VCaP (cell line): Measurements from ENCODE around the gene REEP6.

Experiments
- H3K27ac ChIP-seq: fragments of 450-650 bp; 2 replicates; pipeline ENCODE4 v1.5.1; 2017
- CTCF ChIP-seq: fragments of 450-650 bp; conservative IDR thresholded peaks from 2 replicates; pipeline ENCODE4 v1.5.1; 2017; ENCODE audit warnings: mild to moderate bottlenecking, moderate library complexity

The REEP6 gene

GRCh38 chr19:1460033-1460995, 30.7 kb upstream of the REEP6 start:
- no peak for TF ChIP-seq CTCF
- no peak overlapping the region for H3K27ac ChIP-seq

DNA sequence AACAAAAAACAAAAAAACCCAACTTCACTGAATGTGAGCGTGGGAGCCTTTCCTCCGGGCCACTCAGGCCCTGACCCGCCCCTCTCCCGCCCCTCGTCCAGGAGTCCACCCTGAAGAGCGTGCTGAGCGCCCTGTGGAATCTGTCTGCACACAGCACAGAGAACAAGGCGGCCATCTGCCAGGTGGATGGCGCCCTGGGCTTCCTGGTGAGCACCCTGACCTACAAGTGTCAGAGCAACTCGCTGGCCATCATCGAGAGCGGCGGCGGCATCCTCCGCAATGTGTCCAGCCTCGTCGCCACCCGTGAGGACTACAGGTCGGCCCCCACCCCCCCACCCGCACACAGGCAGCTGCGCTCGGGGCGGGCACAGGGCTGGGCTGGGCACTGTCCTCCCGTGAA, 29.1 kb upstream of the REEP6 start:
- no peak for TF ChIP-seq CTCF

GRCh38 chr19:1465191-1466016, 25.6 kb upstream of the REEP6 start:
- TF ChIP-seq CTCF: peak; percentile 72
- peak overlapping the region; percentile 52 for H3K27ac ChIP-seq

More for the DNA sequence above, 29.1 kb upstream of the REEP6 start:
- H3K27ac ChIP-seq: no peak overlapping the region

- H3K27ac ChIP-seq: peak overlapping the region; percentile 52; the same call in 1 of the 2 replicates
These were observed 24.9 kb upstream of the REEP6 start for GRCh38 chr19:1466018-1466460.

DNA sequence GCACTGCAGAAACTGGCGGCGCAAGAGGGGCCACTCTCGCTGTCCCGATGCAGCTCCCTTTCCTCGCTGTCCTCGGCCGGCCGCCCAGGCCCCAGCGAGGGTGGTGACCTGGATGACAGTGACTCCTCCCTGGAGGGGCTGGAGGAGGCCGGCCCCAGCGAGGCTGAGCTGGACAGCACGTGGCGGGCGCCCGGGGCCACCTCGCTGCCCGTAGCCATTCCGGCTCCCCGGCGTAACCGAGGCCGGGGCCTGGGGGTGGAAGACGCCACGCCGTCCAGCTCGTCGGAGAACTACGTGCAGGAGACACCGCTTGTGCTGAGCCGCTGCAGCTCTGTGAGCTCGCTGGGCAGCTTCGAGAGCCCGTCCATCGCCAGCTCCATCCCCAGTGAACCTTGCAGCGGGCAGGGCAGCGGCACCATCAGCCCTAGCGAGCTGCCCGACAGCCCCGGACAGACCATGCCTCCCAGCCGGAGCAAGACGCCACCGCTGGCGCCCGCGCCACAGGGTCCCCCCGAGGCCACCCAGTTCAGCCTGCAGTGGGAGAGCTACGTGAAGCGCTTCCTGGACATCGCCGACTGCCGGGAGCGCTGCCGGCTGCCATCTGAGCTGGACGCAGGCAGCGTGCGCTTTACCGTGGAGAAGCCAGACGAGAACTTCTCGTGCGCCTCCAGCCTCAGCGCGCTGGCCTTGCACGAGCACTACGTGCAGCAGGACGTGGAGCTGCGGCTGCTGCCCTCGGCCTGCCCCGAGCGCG, 24.3 kb upstream of the REEP6 start:
- TF ChIP-seq CTCF: no peak
- no peak overlapping the region for H3K27ac ChIP-seq

More at GRCh38 chr19:1466018-1466460, 24.9 kb upstream of the REEP6 start:
- TF ChIP-seq CTCF: peak; percentile 31

DNA sequence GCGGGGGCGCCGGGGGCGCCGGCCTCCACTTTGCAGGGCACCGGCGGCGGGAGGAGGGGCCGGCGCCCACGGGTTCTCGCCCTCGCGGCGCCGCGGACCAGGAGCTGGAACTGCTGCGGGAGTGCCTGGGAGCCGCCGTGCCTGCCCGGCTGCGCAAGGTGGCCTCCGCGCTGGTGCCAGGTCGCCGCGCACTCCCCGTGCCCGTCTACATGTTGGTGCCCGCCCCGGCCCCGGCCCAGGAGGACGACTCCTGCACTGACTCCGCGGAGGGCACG, 23.8 kb upstream of the REEP6 start:
- no peak for TF ChIP-seq CTCF
- H3K27ac ChIP-seq: no peak overlapping the region
